WTC11 (cell line): ENCODE results near the gene RBM19. TPM values are rescaled to one million over a fixed set of nuclear protein-coding genes. Genes with fewer than 3 reads are reported as not detected.

ENCODE experiments used
- ATAC-seq: fragments of 200-7000 bp; cut with Tn5 transposase; 2 replicates; pipeline ENCODE4 v1.10.0; 2021; ENCODE audit warnings: mild to moderate bottlenecking, moderate library complexity
- CTCF ChIA-PET: fragments of 300-600 bp; sonication (Branson Sonifier 250); formaldehyde crosslinking; loops from one replicate; lab custom pipeline; 2021; ENCODE audit warnings: antibody characterized with exemption; lab: Charles Lee
- POLR2A ChIA-PET: fragments of 350-600 bp; sonication (Branson Sonifier 250); formaldehyde crosslinking; loops from one replicate; lab custom pipeline; 2021; ENCODE audit warnings: antibody characterized with exemption; lab: Charles Lee
- DNase-seq: peaks from one replicate; pipeline ENCODE4 v3.0.0; 2021; ENCODE audit warnings: low spot score
- H3K27ac Mint-ChIP-seq: 2 replicates; pipeline ENCODE4 v1.8.0; 2021; ENCODE audit warnings: mixed read lengths
- H3K27me3 Mint-ChIP-seq: 2 replicates; pipeline ENCODE4 v1.8.0; 2021; ENCODE audit warnings: low read depth, mild to moderate bottlenecking, moderate library complexity, mixed read lengths
- H3K36me3 Mint-ChIP-seq: 2 replicates; pipeline ENCODE4 v1.8.0; 2021; ENCODE audit warnings: mixed read lengths
- H3K4me1 Mint-ChIP-seq: 2 replicates; pipeline ENCODE4 v1.8.0; 2022; ENCODE audit warnings: mixed read lengths
- H3K4me3 Mint-ChIP-seq: 2 replicates; pipeline ENCODE4 v1.8.0; 2021; ENCODE audit warnings: mild to moderate bottlenecking, moderate library complexity, mixed read lengths
- H3K9me3 Mint-ChIP-seq: 2 replicates; pipeline ENCODE4 v1.8.0; 2021; ENCODE audit warnings: mixed read lengths
- AFF4 ChIP-seq: sonication (generic); formaldehyde crosslinking; IDR thresholded peaks from 2 replicates; pipeline ENCODE4 v1.8.1; 2023; ENCODE audit warnings: mild to moderate bottlenecking, missing genetic modification reagents, borderline replicate concordance
- ARID4B ChIP-seq: sonication (generic); formaldehyde crosslinking; IDR thresholded peaks from 2 replicates; pipeline ENCODE4 v1.8.0; 2023; ENCODE audit warnings: missing genetic modification reagents, mild to moderate bottlenecking, borderline replicate concordance
- ATF3 ChIP-seq: sonication (generic); formaldehyde crosslinking; conservative IDR thresholded peaks from 2 replicates; pipeline ENCODE4 v1.8.1; 2022; ENCODE audit warnings: mild to moderate bottlenecking, missing genetic modification reagents
- FOXK1 ChIP-seq: sonication (generic); formaldehyde crosslinking; IDR thresholded peaks from 2 replicates; pipeline ENCODE4 v1.8.0; 2022; ENCODE audit warnings: mild to moderate bottlenecking, moderate library complexity, missing genetic modification reagents
- FOXP1 ChIP-seq: sonication (generic); formaldehyde crosslinking; IDR thresholded peaks from 2 replicates; pipeline ENCODE4 v1.8.0; 2022; ENCODE audit warnings: missing genetic modification reagents, mild to moderate bottlenecking, moderate library complexity, borderline replicate concordance
- GRHL2 ChIP-seq: fragments of 250-450 bp; sonication (Bioruptor Pico); IDR thresholded peaks from 2 replicates; pipeline ENCODE4 v1.8.0; 2022; ENCODE audit warnings: mild to moderate bottlenecking, moderate library complexity; ENCODE audit not compliant: insufficient replicate concordance, severe bottlenecking
- HMGA2 ChIP-seq: fragments of 250-450 bp; sonication (Bioruptor Pico); IDR thresholded peaks from 2 replicates; pipeline ENCODE4 v1.4.0; 2021; ENCODE audit warnings: mild to moderate bottlenecking, moderate library complexity
- IRF1 ChIP-seq: sonication (generic); formaldehyde crosslinking; IDR thresholded peaks from 2 replicates; pipeline ENCODE4 v1.8.0; 2023; ENCODE audit warnings: missing genetic modification reagents
- JUN ChIP-seq: sonication (generic); formaldehyde crosslinking; IDR thresholded peaks from 2 replicates; pipeline ENCODE4 v1.8.0; 2023; ENCODE audit warnings: mild to moderate bottlenecking, missing genetic modification reagents
- NFYB ChIP-seq: sonication (generic); formaldehyde crosslinking; conservative IDR thresholded peaks from 2 replicates; pipeline ENCODE4 v1.8.0; 2022; ENCODE audit warnings: low read depth, missing genetic modification reagents
- OVOL2 ChIP-seq: fragments of 250-450 bp; sonication (Bioruptor Pico); IDR thresholded peaks from 2 replicates; pipeline ENCODE4 v1.9.0; 2021; ENCODE audit warnings: mild to moderate bottlenecking, borderline replicate concordance
- PRRX2 ChIP-seq: fragments of 250-450 bp; sonication (Bioruptor Pico); IDR thresholded peaks from 2 replicates; pipeline ENCODE4 v1.8.0; 2021; ENCODE audit warnings: mild to moderate bottlenecking
- TEAD4 ChIP-seq: sonication (generic); formaldehyde crosslinking; IDR thresholded peaks from 2 replicates; pipeline ENCODE4 v1.8.0; 2022; ENCODE audit warnings: mild to moderate bottlenecking, missing genetic modification reagents
- USF2 ChIP-seq: sonication (generic); formaldehyde crosslinking; IDR thresholded peaks from 2 replicates; pipeline ENCODE4 v1.8.1; 2023; ENCODE audit warnings: mild to moderate bottlenecking, missing genetic modification reagents, moderate library complexity
- ZNF423 ChIP-seq: fragments of 250-450 bp; sonication (Bioruptor Pico); IDR thresholded peaks from 2 replicates; pipeline ENCODE4 v2.1.2; 2022; ENCODE audit warnings: mild to moderate bottlenecking, moderate library complexity
- ZNF671 ChIP-seq: fragments of 250-450 bp; sonication (Bioruptor Pico); IDR thresholded peaks from 2 replicates; pipeline ENCODE4 v1.8.0; 2021; ENCODE audit warnings: mild to moderate bottlenecking
- total RNA-seq: library from RNA; stranded (reverse); gene quantifications from 3 replicates; pipeline ENCODE4 v1.2.3, GENCODE V29; 2021

The RBM19 gene
- total RNA-seq, 1 experiment from 2014 or later = 60.1 TPM

- POLR2A ChIA-PET = interaction anchor here (0.5 kb wide), 1 partner anchor 12 kb away, joined by 4 read pairs; no protein-coding TSS in a partner anchor
- ATAC-seq = no peak
- Mint-ChIP-seq H3K4me3 (no peak overlapping the region), H3K9me3 (peaks cover 9% of the 10 kb centered on the region), H3K27ac (no peak overlapping the region), H3K27me3 (peaks cover 18% of the 10 kb centered on the region), H3K36me3 (no peaks in the 10 kb centered on the region), H3K4me1 (peaks cover 10% of the 10 kb centered on the region)
- CTCF ChIA-PET = interaction anchor here (0.7 kb wide), 1 partner anchor 318 kb away, joined by 4 read pairs; no protein-coding TSS in a partner anchor
- TF ChIP-seq USF2 (CRISPR knock-in tag) (no peak), GRHL2 (no peak), FOXK1 (CRISPR knock-in tag) (no peak), HMGA2 (CRISPR knock-in tag) (no peak), ATF3 (CRISPR knock-in tag) (no peak), NFYB (CRISPR knock-in tag) (no peak), OVOL2 (CRISPR knock-in tag) (no peak), TEAD4 (CRISPR knock-in tag) (no peak), ARID4B (CRISPR knock-in tag) (no peak), FOXP1 (no peak), AFF4 (CRISPR knock-in tag) (no peak), JUN (CRISPR knock-in tag) (no peak), ZNF671 (CRISPR knock-in tag) (no peak), IRF1 (CRISPR knock-in tag) (no peak)
- DNase-seq = no peak
Measured at GRCh38 chr12:113779774-113780173, 186.4 kb downstream of the RBM19 start.

GRCh38 chr12:113778432-113779132 lies 187.5 kb downstream of the RBM19 start:
- H3K4me1 Mint-ChIP-seq = peaks cover 7% of the 10 kb centered on the region
- H3K4me3 Mint-ChIP-seq = no peak overlapping the region

More at GRCh38 chr12:113778432-113779132, 187.5 kb downstream of the RBM19 start:
- TF ChIP-seq PRRX2 (CRISPR knock-in tag) (no peak), ZNF423 (CRISPR knock-in tag) (peak; percentile 30; the same call in 1 of the 2 replicates)
- TF ChIP-seq, all 79 proteins: peak for 1
- peaks cover 11% of the 10 kb centered on the region for H3K9me3 Mint-ChIP-seq
- ChIA-PET POLR2A (no interaction called here), CTCF (interaction anchor here (0.5 kb wide), 1 partner anchor 16 kb away, joined by 3 read pairs; no protein-coding TSS in a partner anchor)
- peak; percentile 70 for ATAC-seq
- no peak overlapping the region for H3K27ac Mint-ChIP-seq
- no peak for DNase-seq
- peaks cover 18% of the 10 kb centered on the region for H3K27me3 Mint-ChIP-seq
- H3K36me3 Mint-ChIP-seq = no peaks in the 10 kb centered on the region
